Liver (tissue), 9 donors: ENCODE measurements around the gene KCTD19. TPM values are rescaled to one million over a fixed set of nuclear protein-coding genes. Genes with fewer than 3 reads are reported as not detected.

Experiments
- DNase-seq: peaks from one replicate; pipeline ENCODE4 v3.0.0-alpha.2; 2017; ENCODE audit warnings: low spot score
- H3K27ac ChIP-seq, 2 donors: one replicate each; pipeline ENCODE4 v1.7.0; 2013; ENCODE audit warnings: inconsistent platforms in 2 of 2, low read length in 2 of 2, control low read depth in 1 of 2, low read depth in 1 of 2, mild to moderate bottlenecking in 1 of 2
- H3K27me3 ChIP-seq, 4 donors: one replicate each; pipeline versions ENCODE4 v1.6.1 to v1.7.0; 2013; ENCODE audit warnings: low read length in 3 of 4, inconsistent platforms in 1 of 4, mild to moderate bottlenecking in 1 of 4, moderate library complexity in 1 of 4; ENCODE audit not compliant: control insufficient read depth in 4 of 4, insufficient read depth in 4 of 4
- H3K36me3 ChIP-seq, 4 donors: one replicate each; pipeline versions ENCODE4 v1.6.1 to v1.7.0; 2013; ENCODE audit warnings: low read length in 3 of 4, mild to moderate bottlenecking in 3 of 4, low read depth in 1 of 4, moderate library complexity in 1 of 4; ENCODE audit not compliant: control insufficient read depth in 4 of 4, insufficient read depth in 3 of 4
- H3K4me1 ChIP-seq, 4 donors: one replicate each; pipeline versions ENCODE4 v1.6.1 to v1.7.0; 2013; ENCODE audit warnings: low read length in 3 of 4, mild to moderate bottlenecking in 3 of 4, moderate library complexity in 1 of 4; ENCODE audit not compliant: control insufficient read depth in 4 of 4, insufficient read depth in 4 of 4
- H3K4me3 ChIP-seq, 3 donors: one replicate each; pipeline versions ENCODE4 v1.6.1 to v1.7.0; 2013; ENCODE audit warnings: low read length in 3 of 3, control low read depth in 1 of 3, low read depth in 1 of 3, mild to moderate bottlenecking in 1 of 3
- H3K9ac ChIP-seq, 2 donors: one replicate each; pipeline ENCODE4 v1.7.0; 2013; ENCODE audit warnings: low read length in 2 of 2, mild to moderate bottlenecking in 2 of 2, moderate library complexity in 2 of 2, control low read depth in 1 of 2, low read depth in 1 of 2
- H3K9me3 ChIP-seq, 4 donors: one replicate each; pipeline versions ENCODE4 v1.6.1 to v1.7.0; 2013; ENCODE audit warnings: low read length in 3 of 4; ENCODE audit not compliant: control insufficient read depth in 4 of 4
- ATF3 ChIP-seq: IDR thresholded peaks from 2 replicates; pipeline ENCODE4 v1.6.1; 2016; ENCODE audit warnings: antibody characterized with exemption
- CTCF ChIP-seq: fragments of 150-350 bp; IDR thresholded peaks from 2 replicates; pipeline ENCODE4 v1.5.1; 2017; ENCODE audit warnings: improper control_type of control experiment, low read depth, low read length; ENCODE audit not compliant: missing input control
- EGR1 ChIP-seq, 2 donors: IDR thresholded peaks; 2 replicates each; pipeline ENCODE4 v1.6.1; 2016 to 2018; ENCODE audit warnings: antibody characterized with exemption in 2 of 2, low read depth in 2 of 2
- FOXA1 ChIP-seq: IDR thresholded peaks from 2 replicates; pipeline ENCODE4 v1.6.1; 2016; ENCODE audit warnings: antibody characterized with exemption
- FOXA2 ChIP-seq: IDR thresholded peaks from 2 replicates; pipeline ENCODE4 v1.6.1; 2016; ENCODE audit warnings: antibody characterized with exemption
- GABPA ChIP-seq, 2 donors: IDR thresholded peaks in 1 of 2; conservative IDR thresholded peaks in 1 of 2; 2 replicates each; pipeline ENCODE4 v1.6.1; 2016; ENCODE audit warnings: antibody characterized with exemption in 2 of 2, mild to moderate bottlenecking in 1 of 2, moderate library complexity in 1 of 2
- HNF4A ChIP-seq, 2 donors: conservative IDR thresholded peaks; 2 replicates each; pipeline ENCODE4 v1.6.1; 2016; ENCODE audit warnings: antibody characterized with exemption in 2 of 2, mild to moderate bottlenecking in 2 of 2
- HNF4G ChIP-seq: IDR thresholded peaks from 2 replicates; pipeline ENCODE4 v1.6.1; 2016; ENCODE audit warnings: antibody characterized with exemption
- JUND ChIP-seq, 2 donors: IDR thresholded peaks; 2 replicates each; pipeline ENCODE4 v1.6.1; 2016; ENCODE audit warnings: antibody characterized with exemption in 2 of 2
- NR2F2 ChIP-seq: IDR thresholded peaks from 2 replicates; pipeline ENCODE4 v1.6.1; 2016; ENCODE audit warnings: antibody characterized with exemption
- RAD21 ChIP-seq, 2 donors: IDR thresholded peaks; 2 replicates each; pipeline ENCODE4 v1.6.1; 2016; ENCODE audit warnings: antibody characterized with exemption in 2 of 2, mild to moderate bottlenecking in 2 of 2
- RXRA ChIP-seq, 2 donors: IDR thresholded peaks; 2 replicates each; pipeline ENCODE4 v1.6.1; 2017 to 2018; ENCODE audit warnings: antibody characterized with exemption in 2 of 2, mild to moderate bottlenecking in 1 of 2
- SP1 ChIP-seq: IDR thresholded peaks from 2 replicates; pipeline ENCODE4 v1.6.1; 2018; ENCODE audit warnings: antibody characterized with exemption, mild to moderate bottlenecking
- TAF1 ChIP-seq: conservative IDR thresholded peaks from 2 replicates; pipeline ENCODE4 v1.6.1; 2016; ENCODE audit warnings: antibody characterized with exemption, mild to moderate bottlenecking
- YY1 ChIP-seq: IDR thresholded peaks from 2 replicates; pipeline ENCODE4 v1.6.1; 2016; ENCODE audit warnings: antibody characterized with exemption, mild to moderate bottlenecking
- ZBTB33 ChIP-seq: IDR thresholded peaks from 2 replicates; pipeline ENCODE4 v1.6.1; 2016; ENCODE audit warnings: antibody characterized with exemption
- WGBS: extraction: QIAGEN DNeasy Blood & Tissue Kit; methylation state at CpG from one replicate; pipeline ENCODE4 v1.1.7; 2013; 5-methylcytosine and 5-hydroxymethylcytosine counted together
- polyA plus RNA-seq, 2 donors: library from polyadenylated mRNA; stranded (reverse) in 1 of 2; unstranded in 1 of 2; fragments of 200-250 nt in 1 of 2; fragments of >200 nt in 1 of 2; fragmentation: Nextera tagmentation in 1 of 2; extraction: Ambion mirVana in 1 of 2; gene quantifications; one replicate each; pipeline versions ENCODE4 v1.2.1 to v1.2.3, GENCODE V29; 2013 to 2015
- total RNA-seq, 2 donors: library from RNA; depleted of rRNA; stranded (reverse); fragments of >200 nt; gene quantifications; one replicate each; pipeline ENCODE4 v1.2.3, GENCODE V29; 2014
- TF ChIP-seq, protein P1 (sequence below): IDR thresholded peaks from 2 replicates; pipeline ENCODE4 v1.6.1; 2016; ENCODE audit warnings: antibody characterized with exemption
- TF ChIP-seq, protein P2 (sequence below): IDR thresholded peaks from 2 replicates; pipeline ENCODE4 v1.6.1; 2016; ENCODE audit warnings: antibody characterized with exemption, mild to moderate bottlenecking
- donor health status: healthy.
- donor health status: healthy.
- donor health status: healthy.
- donor health status: healthy.
- donor health status: healthy.

The KCTD19 gene
- total and polyA plus RNA-seq, 4 donors: 0.28 TPM; not detected in 3

GRCh38 chr16:67298277-67298676, 28.3 kb downstream of the KCTD19 start:
- DNase-seq: no peak
- Histone ChIP-seq H3K9me3 (no peaks in the 10 kb centered on the region), H3K9ac (no peak overlapping the region), H3K4me1 (no peaks in the 10 kb centered on the region), H3K4me3 (no peak overlapping the region), H3K36me3 (no peaks in the 10 kb centered on the region), H3K27me3 (no peaks in the 10 kb centered on the region), H3K27ac (no peak overlapping the region)
- no peak for TF ChIP-seq HNF4A (conservative IDR thresholded peaks at IDR 0.05)
- TF ChIP-seq JUND (IDR thresholded peaks at IDR 0.05): no peak
- no peak for TF ChIP-seq EGR1 (IDR thresholded peaks at IDR 0.05; ENCODE audit: low read depth in 2 of 2)
- no peak for TF ChIP-seq RXRA (IDR thresholded peaks at IDR 0.05)
- TF ChIP-seq RAD21 (IDR thresholded peaks at IDR 0.05): no peak
- TF ChIP-seq FOXA2: no peak
- TF ChIP-seq SP1: no peak
- TF ChIP-seq ATF3: no peak
- no peak for TF ChIP-seq TAF1
- no peak for TF ChIP-seq YY1
- TF ChIP-seq, protein P1, sequence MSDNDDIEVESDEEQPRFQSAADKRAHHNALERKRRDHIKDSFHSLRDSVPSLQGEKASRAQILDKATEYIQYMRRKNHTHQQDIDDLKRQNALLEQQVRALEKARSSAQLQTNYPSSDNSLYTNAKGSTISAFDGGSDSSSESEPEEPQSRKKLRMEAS: no peak
- no peak for TF ChIP-seq ZBTB33
- no peak for TF ChIP-seq CTCF
- no peak for TF ChIP-seq HNF4G
- TF ChIP-seq NR2F2: no peak
- TF ChIP-seq FOXA1: no peak
- TF ChIP-seq, protein P2, sequence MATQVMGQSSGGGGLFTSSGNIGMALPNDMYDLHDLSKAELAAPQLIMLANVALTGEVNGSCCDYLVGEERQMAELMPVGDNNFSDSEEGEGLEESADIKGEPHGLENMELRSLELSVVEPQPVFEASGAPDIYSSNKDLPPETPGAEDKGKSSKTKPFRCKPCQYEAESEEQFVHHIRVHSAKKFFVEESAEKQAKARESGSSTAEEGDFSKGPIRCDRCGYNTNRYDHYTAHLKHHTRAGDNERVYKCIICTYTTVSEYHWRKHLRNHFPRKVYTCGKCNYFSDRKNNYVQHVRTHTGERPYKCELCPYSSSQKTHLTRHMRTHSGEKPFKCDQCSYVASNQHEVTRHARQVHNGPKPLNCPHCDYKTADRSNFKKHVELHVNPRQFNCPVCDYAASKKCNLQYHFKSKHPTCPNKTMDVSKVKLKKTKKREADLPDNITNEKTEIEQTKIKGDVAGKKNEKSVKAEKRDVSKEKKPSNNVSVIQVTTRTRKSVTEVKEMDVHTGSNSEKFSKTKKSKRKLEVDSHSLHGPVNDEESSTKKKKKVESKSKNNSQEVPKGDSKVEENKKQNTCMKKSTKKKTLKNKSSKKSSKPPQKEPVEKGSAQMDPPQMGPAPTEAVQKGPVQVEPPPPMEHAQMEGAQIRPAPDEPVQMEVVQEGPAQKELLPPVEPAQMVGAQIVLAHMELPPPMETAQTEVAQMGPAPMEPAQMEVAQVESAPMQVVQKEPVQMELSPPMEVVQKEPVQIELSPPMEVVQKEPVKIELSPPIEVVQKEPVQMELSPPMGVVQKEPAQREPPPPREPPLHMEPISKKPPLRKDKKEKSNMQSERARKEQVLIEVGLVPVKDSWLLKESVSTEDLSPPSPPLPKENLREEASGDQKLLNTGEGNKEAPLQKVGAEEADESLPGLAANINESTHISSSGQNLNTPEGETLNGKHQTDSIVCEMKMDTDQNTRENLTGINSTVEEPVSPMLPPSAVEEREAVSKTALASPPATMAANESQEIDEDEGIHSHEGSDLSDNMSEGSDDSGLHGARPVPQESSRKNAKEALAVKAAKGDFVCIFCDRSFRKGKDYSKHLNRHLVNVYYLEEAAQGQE: no peak
- no peak for TF ChIP-seq GABPA (IDR thresholded peaks at IDR 0.05 in 1 of 2, conservative IDR thresholded peaks at IDR 0.05 in 1 of 2)
- WGBS: 92% methylated on average over 9 of the region's 9 CpGs
